Suprapubic skin (tissue), 3 donors: ENCODE results near the gene PRR5.

Experiments used
- EP300 ChIP-seq: sonication (generic); formaldehyde crosslinking; IDR thresholded peaks from one replicate; pipeline ENCODE4 v1.6.1; 2017; ENCODE audit warnings: antibody characterized with exemption
- TF ChIP-seq, protein P1 (sequence below), 2 donors: fragments of 200-600 bp in 1 of 2; fragments of 450-650 bp in 1 of 2; sonication (generic) in 1 of 2; IDR thresholded peaks; one replicate each; pipeline ENCODE4 v1.5.1; 2016 to 2019; ENCODE audit warnings: antibody characterized with exemption in 2 of 2, mild to moderate bottlenecking in 1 of 2, moderate library complexity in 1 of 2

DNA sequence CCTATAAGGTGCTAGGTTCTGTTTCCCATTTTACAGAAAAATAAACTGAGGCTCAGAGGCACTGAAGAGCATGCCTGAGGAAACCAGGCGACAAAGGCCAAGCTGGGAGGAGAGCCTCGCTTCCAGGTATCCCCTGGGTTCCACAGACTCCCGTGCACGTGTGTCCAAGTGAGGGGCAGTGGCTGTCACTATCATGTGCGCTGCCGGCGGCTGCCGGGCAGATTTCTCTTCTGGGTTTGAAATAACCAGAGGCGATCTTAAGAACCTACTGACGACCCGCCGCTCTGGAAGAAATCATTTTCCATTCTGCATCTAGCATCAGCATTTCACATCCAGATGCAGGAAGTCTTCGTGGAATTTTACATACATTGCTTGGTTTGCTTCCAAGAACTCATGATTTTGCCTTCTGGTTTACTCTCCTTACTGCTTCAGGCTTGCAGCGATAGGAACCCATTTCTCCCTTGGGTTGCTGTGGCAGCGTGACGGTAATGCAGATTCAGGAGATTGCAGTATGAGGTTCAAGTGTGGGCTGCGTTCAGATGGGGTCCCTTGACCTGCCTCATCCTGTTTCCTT is 79.0 kb downstream of the PRR5 start:
- TF ChIP-seq, protein P1, sequence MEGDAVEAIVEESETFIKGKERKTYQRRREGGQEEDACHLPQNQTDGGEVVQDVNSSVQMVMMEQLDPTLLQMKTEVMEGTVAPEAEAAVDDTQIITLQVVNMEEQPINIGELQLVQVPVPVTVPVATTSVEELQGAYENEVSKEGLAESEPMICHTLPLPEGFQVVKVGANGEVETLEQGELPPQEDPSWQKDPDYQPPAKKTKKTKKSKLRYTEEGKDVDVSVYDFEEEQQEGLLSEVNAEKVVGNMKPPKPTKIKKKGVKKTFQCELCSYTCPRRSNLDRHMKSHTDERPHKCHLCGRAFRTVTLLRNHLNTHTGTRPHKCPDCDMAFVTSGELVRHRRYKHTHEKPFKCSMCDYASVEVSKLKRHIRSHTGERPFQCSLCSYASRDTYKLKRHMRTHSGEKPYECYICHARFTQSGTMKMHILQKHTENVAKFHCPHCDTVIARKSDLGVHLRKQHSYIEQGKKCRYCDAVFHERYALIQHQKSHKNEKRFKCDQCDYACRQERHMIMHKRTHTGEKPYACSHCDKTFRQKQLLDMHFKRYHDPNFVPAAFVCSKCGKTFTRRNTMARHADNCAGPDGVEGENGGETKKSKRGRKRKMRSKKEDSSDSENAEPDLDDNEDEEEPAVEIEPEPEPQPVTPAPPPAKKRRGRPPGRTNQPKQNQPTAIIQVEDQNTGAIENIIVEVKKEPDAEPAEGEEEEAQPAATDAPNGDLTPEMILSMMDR (IDR thresholded peaks at IDR 0.05) = no peak
- no peak for TF ChIP-seq EP300
